ENCODE results near the gene LHX3. TPM values are rescaled to one million over a fixed set of nuclear protein-coding genes. Genes with fewer than 3 reads are reported as not detected.

The LHX3 gene
- total and polyA plus RNA-seq, 2 of the 4 experiments (the other 2 are of a cell fraction): not detected

- BruUV-seq (replicated peaks): no TSS peak
- Histone ChIP-seq H3K56ac (ENCODE audit: extremely low read depth, insufficient read depth, low read length) (no peak overlapping the region), H3K4me2 (ENCODE audit: low read depth, low read length) (no peak overlapping the region), H2BK20ac (ENCODE audit: low read depth, low read length) (no peak overlapping the region), H3K9ac (ENCODE audit: low read depth, low read length) (no peak overlapping the region), H4K91ac (ENCODE audit: insufficient read depth, low read depth, low read length) (no peak overlapping the region), H3K27me3 (ENCODE audit: control insufficient read depth, insufficient read depth, low read length) (no peaks in the 10 kb centered on the region), H2BK5ac (ENCODE audit: low read depth, low read length, poor library complexity, severe bottlenecking) (no peak overlapping the region), H3K27ac (ENCODE audit: insufficient read depth, low read length) (no peak overlapping the region), H3K9me3 (ENCODE audit: control insufficient read depth, insufficient read depth, low read length) (no peaks in the 10 kb centered on the region), H3K14ac (replicated peaks; ENCODE audit: low read depth, low read length) (no peak overlapping the region), H2BK15ac (ENCODE audit: low read depth, low read length) (no peak overlapping the region), H3K36me3 (ENCODE audit: control insufficient read depth, insufficient read depth, low read length) (peaks cover 14% of the 10 kb centered on the region), H2AFZ (replicated peaks; ENCODE audit: low read length, poor library complexity) (no peak overlapping the region), H4K5ac (ENCODE audit: low read depth, low read length) (no peak overlapping the region), H3K79me1 (ENCODE audit: low read depth in 1 of 2, low read length in 2 of 2) (peaks cover 8 to 32% of the 10 kb centered on the region in 2 experiments; a peak in 3 of 4 replicates), H3K4me1 (ENCODE audit: control insufficient read depth, insufficient read depth, low read length) (peaks cover 6% of the 10 kb centered on the region; the same call in 1 of the 2 replicates), H3K9me1 (ENCODE audit: insufficient read depth, low read length) (peaks cover 9% of the 10 kb centered on the region; the same call in 1 of the 2 replicates), H2AK5ac (ENCODE audit: low read depth, low read length) (no peak overlapping the region), H2BK120ac (ENCODE audit: low read depth, low read length) (no peak overlapping the region), H3K4ac (ENCODE audit: low read depth, low read length) (no peak overlapping the region), H4K8ac (ENCODE audit: low read depth in 2 of 2, low read length in 2 of 2) (no peak overlapping the region), H3K23ac (ENCODE audit: low read depth, low read length) (no peak overlapping the region), H4K20me1 (ENCODE audit: insufficient read depth, low read length) (peaks cover 40% of the 10 kb centered on the region), H2AK9ac (replicated peaks; ENCODE audit: low read depth, low read length, poor library complexity) (no peak overlapping the region), H3K18ac (ENCODE audit: low read depth, low read length) (no peak overlapping the region), H3K4me3 (ENCODE audit: insufficient read depth, low read depth, low read length) (no peak overlapping the region)
- ChIA-PET CTCF (no interaction called here), POLR2A (ENCODE audit: unreplicated experiment) (no interaction called here)
- WGBS, 2 experiments (ENCODE audit: extremely low coverage in 2 of 2, insufficient read length in 1 of 2): 93% methylated on average over 15 of the region's 19 CpGs; no CpG with 5 or more reads in 1 of the 2 experiments
- TF ChIP-seq NFE2L2 (IDR thresholded peaks at IDR 0.05; ENCODE audit: low read depth, low read length): no peak
- TF ChIP-seq CEBPB (IDR thresholded peaks at IDR 0.05; ENCODE audit: low read depth, low read length): no peak
- TF ChIP-seq MAFK (IDR thresholded peaks at IDR 0.05; ENCODE audit: low read depth, low read length): no peak
- no peak for TF ChIP-seq ELK1 (IDR thresholded peaks at IDR 0.05; ENCODE audit: borderline replicate concordance, low read depth, low read length)
- no peak for TF ChIP-seq FOS (IDR thresholded peaks at IDR 0.05; ENCODE audit: low read depth, low read length)
- no peak for TF ChIP-seq CHD1 (IDR thresholded peaks at IDR 0.05; ENCODE audit: low read depth, low read length)
- TF ChIP-seq BHLHE40 (IDR thresholded peaks at IDR 0.05; ENCODE audit: low read depth, low read length): no peak
- no peak for TF ChIP-seq RCOR1 (IDR thresholded peaks at IDR 0.05; ENCODE audit: insufficient replicate concordance, low read length)
- TF ChIP-seq SMC3 (IDR thresholded peaks at IDR 0.05; ENCODE audit: low read depth, low read length): no peak
- in situ Hi-C loops (cut with MboI; ENCODE audit: low sequenced_read_pairs) (no loop called here), dilution Hi-C loops (cut with HindIII; ENCODE audit: low sequenced_read_pairs, unreplicated experiment) (no loop called here), intact Hi-C loops (cut with micrococcal nuclease) (no loop called here)
- DNase-seq (no peak), ATAC-seq (ENCODE audit: low read depth) (no peak)
Measured at GRCh38 chr9:136225366-136225747, 20.4 kb upstream of the LHX3 start.

Measured in IMR-90 (cell line).